GM19372 (cell line): Measurements from ENCODE around the gene VAV2.

ENCODE experiments used
- ATAC-seq: cut with Tn5 transposase; IDR thresholded peaks from one replicate; pipeline ENCODE4 v1.9.1; 2021; ENCODE audit warnings: mild to moderate bottlenecking, low read depth, moderate library complexity; ENCODE audit not compliant: unreplicated experiment

The VAV2 gene

DNA sequence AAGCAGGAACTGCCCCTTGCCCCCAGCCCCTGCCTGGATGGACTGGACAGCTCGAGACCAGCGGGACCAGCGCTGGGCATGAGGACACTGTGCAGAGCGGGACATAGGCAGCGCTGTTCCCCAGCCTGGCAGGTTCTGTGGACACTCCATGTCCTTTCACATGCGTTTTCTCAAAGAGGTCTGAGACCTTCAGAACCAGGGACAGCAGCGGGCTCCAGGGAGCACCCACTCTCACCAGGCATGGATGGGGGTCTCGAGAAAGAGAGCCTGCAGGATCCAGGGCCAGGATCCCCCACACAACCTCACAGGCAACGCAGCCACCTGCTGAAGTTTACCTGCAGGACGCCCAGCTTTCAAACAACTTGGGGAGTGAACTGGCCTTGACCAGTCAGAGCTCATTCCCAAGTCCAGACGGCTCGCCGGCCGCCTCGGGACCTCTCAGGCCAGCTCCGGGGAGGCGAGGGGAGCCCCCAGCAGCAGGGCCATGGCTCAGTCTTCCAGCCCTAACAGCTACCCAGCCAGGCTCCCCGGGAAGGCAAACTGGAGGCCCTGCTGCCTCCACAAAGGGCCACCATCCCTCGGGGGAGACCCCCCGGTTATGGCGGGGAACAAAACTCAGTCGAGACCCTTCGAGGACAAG lies 181.4 kb downstream of the VAV2 start:
- ATAC-seq = no peak

DNA sequence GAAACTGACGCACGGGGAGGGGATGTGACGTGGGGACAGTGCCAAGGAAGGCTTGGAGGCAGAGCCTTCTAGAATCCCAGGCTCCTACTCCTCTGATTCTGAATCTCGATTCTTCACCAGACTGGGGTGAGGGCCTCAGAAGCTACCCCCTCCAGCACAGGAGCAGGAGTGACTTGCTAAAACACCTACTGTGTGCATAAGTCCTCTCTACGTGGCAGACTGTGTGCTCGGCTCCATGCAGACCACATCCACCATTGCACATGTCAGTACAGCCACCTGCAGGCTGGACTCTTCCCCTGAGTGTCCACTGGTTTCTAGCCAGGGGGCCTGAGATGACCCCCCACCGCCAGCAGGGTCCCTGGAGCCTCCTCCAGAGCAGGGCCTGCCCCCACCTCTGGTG lies 182.8 kb downstream of the VAV2 start:
- no peak for ATAC-seq

DNA sequence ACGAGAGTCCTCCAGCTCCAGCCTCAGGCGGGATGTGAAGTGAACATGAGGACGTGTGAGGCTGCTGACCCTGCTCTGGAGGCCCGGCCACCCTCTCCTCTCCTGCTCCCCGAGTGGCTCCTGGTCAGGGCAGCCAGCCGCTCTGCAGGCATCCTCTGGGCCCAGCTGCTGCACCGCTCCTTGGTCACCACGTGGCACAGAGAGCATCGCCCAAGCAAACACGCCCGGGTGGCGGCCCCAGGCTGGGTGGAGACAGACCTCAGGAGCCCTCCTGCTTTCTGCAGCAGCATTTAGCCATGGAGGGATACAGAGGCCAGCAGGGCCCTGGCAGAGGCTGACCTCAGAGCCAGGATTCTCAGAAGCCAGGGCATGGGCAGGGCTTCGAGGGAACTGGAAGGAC lies 184.3 kb downstream of the VAV2 start:
- ATAC-seq = no peak

DNA sequence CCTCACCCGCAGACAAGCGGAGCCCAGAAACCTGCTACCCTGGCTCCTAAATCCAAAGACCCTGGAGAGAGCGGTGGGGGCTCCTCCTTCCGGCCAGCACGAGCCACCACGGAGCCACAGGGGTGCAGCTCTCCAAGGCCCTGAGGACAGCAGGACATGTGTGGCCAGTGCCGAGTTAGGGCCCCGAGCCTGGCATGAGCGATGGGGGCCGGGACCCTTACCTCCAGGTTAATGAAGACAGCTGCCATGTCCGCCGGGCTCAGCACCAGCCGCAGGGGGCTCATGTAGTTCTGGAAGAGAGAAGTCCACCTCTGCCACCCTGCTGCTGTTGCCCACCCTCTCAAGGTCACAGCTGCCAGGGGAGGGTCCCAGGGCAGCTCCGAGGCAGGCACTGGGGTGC lies 185.1 kb downstream of the VAV2 start:
- ATAC-seq = no peak

DNA sequence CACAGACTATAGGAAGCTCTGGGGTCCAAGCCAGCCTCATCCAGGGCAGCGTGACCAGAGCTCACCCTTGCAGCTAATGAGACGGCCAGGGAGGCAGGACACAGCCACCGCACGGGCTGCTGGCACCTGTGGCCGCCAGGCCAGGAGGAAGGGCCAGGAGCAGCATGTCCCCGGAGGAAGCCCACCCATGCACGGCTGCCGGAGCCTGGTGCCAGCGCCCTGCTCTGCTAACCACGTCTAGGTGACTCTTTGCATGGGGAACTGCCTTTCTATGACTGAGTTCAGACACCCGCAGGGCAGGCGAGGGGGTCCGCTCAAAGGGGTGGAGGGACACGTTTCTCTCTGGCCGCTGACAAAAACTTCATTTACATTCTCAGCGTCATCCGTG lies 185.5 kb downstream of the VAV2 start:
- ATAC-seq = no peak

DNA sequence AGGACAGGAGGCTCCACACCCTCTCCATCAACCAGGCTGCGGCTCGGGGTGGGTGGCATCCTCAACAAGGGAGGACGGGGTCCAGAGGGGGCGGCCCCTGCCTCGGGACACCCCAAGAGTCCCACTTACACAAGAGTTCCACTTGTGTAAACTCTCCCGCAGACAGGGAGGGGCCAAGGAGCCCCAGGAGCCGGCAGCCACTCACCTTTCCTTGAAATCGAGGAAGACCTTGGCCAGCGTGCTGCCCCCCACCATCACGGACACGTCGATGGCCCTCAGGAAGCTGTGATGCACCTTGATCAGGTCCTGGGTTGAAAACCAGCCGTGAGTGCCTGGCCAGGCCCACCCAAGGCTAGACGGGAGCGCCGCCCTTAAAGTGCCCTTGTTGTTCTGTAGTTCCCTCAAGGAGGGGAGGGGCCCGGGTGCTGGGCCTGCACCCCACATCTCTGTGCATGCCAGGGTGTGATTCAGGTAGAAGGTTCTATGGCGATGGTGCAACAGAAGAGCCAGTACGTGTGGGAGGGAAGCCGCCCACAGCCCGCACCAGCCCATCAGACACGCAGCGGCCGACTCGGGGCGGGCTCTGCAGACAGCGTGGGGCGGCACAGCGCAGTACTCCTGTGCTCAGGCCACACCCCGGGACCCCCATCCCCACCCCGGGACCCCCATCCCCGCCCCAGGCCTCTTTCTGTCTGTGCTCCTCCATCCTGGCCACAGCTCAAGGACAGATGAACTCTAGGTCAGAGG lies 186.1 kb downstream of the VAV2 start:
- no peak for ATAC-seq

DNA sequence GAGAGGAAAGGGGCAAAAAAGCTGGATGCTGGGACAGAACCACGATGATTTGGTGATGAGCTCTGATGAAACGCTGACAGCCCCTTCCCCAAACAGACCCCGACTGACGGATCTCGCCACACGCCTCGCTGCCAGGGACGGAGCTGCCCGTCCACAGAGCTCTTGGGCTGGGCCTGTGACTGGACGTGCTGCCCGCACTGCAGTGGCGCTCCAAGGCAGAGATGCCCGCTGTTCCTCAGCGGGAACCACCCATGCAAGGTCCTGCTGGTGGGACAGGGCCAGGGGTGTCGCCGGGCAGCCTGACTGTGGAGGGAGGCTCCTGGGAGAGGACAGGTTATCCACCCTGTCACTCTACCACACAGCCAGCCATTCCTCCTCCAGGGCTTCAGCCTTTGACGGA lies 187.9 kb downstream of the VAV2 start:
- no peak for ATAC-seq

DNA sequence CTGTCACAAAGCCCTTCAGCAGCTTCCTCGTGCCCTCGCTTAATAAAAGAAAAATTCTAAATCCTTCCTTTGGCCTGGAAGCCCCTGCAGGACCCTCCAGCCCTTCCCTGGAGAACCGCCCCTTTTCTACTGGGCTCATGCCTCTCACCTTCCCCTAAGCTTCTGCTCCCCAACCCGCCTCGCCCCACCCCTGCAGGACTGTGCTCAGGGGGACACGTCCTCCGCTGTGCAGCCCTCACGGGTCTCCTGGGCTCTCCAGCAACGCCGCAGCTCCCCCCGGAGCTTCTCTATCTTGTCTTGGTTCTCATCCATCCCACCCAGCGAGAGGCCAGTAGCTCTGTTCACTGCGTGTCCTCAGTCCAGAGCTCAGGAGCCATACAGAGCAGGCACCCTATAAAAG lies 188.4 kb downstream of the VAV2 start:
- no peak for ATAC-seq

DNA sequence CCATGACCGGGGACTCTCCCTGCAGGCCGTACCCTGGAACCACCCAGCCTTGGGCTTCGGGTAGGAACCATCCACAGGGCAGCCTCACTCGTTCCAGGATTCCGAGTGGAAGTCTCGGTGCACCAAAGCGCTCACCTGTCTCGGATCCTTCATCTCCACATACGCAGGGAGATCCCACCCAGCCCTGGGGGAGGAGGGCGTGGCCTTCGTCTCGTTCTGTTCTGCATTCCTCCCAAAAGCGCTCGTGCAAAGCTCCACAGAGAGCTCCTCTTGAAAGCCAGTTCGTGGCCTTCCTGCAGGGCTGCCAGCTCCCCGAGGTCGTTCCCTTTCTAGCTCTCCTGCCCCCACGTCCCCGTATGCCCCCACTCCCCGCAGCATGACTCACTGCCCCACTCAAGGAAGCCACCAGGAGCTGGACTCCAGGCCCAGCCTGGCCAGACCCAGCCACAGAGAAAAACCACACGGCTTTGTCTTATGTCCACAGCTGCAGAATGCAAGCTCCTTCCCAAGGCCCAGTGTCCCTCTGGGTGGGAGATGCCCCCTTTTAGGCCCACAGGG lies 189.0 kb downstream of the VAV2 start:
- ATAC-seq = no peak

DNA sequence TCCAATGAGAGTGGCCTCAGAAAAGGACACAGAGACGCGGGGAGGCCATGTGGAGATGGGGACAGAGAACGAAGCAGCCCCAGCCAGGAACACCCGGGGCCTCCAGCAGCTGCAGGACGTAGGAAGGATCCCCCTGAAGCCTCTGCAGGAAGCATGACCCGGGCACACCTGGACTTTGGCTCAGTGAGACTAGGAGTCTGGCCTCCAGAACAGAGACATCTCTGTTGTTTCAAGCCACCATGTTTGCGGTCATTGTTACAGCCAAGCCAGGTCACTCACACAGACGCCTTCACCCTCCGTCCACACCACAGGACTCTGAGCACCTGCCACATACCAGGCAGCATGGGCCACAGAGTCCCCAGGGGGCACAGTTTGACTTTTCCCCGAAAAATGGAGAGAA lies 190.4 kb downstream of the VAV2 start:
- ATAC-seq = no peak

DNA sequence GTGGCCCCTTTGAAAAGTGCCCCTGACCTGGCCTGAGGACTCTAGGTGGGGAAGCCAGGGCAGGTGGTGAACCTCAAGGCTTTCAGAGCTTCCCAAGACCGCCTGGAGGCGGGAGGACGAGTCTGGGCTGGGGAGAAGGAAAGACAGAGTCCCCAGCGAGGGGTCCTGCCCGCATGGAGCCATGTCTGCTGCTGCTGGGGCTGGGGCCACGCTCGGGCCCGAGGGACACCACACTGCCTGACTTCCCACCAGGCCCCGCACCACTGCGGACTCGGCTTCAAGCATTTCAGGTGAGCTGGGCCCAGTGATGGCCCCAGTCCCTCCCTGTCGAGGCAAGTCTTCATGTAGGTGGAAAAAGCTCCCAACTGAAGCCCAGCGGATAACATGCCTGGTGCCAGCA lies 191.9 kb downstream of the VAV2 start:
- ATAC-seq = no peak

DNA sequence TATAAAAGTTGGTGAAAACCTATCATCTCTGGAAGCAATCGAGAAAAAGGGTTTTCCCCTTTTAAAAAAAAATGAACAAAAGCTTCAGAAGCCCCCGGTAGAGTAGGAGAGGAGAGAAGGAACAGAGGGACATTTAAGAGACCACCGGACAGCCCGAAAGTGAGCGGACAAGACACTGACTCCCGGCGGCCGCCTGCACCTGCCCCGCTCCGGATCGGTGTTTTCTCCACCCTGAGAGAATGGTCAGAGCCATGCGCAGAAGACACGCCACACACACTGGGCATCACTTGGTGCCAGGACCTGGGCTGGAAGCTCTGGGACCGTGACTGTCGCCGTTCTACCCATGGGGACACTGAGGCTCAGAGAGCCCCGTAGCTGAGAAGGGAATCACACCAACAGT lies 192.4 kb downstream of the VAV2 start:
- no peak for ATAC-seq

DNA sequence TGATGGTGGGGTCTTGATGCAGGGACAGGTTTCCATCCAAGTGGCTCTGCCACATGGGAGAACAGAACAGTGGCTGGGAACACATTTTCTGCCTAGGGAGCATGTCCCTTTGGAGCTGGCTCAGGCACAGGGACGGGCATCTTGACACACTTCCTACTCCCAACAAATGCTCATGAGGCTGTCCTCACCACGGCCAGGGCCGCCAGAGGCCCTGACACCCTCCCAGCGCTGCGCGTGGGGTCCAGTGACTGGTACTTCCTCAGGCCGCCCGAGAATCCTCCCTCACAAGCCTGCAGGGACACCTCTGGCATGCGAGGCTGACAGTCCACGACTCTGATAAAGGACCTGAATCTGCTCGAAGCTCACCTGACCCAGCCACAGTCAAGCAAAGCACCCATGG lies 193.0 kb downstream of the VAV2 start:
- no peak for ATAC-seq

DNA sequence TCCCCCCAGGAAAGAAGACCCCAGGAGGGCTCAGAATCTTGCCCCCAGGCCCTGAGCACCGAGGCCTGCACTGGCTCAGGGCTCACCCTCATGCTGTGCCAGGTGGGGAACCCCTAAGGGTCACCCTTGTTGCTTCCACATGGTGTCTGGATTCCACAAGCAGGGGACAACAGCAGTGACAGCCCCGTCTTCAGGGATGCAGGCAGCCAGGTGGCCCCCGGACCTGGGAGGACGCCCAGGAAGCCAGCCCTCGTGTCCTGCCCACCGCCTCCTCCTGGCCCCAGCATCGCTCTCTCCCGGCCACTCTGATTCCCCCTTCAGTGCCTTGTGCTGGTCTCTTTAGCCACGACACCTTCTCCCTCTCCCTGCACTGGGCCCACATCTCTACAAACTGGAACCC lies 194.0 kb downstream of the VAV2 start:
- ATAC-seq = no peak

DNA sequence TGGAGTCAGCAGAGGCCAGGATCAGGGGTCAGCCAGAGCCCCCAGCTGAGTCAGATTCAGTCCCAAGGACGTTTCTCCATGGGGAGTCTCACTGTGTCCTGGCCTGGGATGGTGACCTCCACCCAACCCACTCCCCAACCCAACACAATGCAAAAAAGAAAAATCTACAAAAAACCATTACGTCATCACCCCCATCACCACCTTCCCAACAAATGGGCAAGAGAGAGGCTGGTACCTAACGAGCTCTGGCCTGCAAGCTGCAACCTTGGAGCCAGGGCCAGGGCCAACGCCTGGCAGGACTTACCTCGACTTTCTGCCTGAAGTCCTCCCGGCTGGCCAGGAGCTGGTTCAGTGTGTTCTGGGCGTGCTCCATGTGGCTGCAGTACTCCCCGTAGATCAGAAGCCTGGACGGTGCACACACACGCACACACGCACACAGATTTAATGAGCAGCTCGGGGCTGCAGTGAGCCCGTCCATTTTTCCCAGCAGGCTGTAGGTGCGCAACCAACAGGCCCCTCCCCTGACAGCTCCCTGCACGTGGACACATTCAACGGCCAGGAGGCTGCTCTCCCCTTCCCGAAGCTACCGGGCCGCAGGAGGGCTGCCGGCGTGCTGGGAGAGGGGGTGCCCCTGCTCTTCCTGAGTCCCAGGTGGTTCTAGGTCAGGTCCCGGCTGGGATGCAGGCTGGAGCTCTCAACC lies 194.6 kb downstream of the VAV2 start:
- no peak for ATAC-seq

DNA sequence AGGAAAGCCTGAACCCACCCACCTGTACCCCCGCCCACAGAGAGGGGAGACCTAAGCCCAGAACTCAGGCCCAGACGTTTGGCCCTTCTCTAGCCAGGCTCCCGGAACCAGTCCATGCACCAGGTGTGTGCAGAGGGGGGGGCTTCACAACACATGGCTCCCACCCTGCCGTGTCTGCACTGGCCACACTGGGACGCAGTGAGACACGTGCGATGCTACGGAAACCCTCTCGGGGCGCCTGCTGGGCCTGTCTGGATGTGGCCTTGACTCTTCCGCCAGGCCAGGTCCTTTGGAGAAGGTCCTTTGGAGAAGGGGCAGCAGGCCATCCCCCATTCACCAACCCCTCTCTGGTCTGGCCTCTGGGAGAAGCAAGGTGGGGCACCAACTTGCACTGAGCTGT lies 195.6 kb downstream of the VAV2 start:
- ATAC-seq = no peak

DNA sequence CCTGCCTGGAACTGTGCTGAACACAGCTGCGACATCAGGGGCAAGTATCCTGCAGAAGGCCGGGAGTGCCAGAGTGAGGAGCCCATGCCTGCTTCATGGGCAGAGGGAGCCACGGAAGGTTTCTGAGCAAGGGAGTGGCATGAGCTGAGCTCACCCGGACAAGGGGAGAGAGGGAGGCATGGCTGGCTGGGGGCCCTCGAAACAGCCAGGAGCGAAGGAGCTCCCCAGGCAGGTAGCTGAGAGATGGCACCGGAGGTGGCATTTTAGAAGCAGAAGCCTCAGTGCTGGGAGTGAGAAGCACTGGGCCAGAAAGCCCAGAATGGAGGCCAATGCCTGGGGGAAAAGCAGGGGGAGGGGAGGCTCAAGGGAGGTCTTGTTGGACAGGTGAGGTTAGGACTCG lies 197.1 kb downstream of the VAV2 start:
- ATAC-seq = no peak

DNA sequence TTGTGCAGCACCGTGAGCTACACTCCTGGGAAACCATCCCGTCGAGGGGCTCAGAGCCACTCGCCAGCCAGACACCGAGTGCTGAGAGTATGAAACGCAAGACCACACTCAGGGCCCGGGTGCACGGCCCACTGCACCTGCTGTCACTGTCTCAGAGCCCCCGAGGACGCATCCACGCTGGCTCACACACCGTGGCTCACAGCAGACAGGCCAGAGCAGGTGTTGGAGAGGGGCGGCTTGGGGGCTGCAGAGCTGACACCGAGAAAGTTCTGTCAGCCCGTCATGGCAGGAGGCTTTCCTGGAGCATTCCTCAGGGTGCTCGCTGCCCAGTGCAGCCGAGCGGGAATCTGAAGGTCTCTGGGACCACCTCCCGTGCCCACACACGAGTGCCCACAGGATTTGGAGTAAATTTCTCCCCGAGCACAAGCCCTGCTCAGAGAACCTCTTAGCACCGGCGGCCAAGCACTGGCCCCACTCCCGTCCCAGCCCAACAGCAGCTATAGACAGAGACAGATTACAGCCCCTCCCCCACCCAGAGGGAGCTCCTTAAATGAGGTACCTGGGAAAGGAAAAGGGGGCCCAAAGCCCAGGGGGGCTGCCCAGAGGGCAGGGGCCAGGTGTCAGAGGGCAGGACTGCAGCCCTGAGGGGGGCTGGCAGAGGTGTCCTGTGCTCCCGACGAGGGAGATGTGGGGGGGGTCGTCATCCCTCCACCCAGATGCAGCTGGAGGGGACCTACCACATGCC lies 197.9 kb downstream of the VAV2 start:
- no peak for ATAC-seq

DNA sequence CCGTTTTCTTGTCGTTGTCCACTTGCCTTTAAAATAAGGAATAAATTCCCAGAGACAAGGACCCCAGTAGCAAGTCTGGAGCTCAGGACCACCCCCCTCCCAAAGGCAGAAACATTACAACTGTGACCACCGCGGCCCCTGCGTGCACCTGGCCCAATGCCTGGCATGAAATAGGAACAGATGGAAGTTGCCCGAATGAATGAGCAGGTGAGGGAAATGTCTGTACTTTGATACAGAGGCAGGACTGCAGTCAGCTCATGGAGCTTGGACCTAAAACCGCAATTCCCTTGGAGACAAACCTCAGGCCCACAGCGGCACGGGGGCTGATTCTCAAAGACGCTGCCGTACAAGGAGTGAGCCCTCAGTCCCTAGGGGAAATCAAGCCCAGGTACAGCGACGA lies 198.7 kb downstream of the VAV2 start:
- ATAC-seq = no peak

DNA sequence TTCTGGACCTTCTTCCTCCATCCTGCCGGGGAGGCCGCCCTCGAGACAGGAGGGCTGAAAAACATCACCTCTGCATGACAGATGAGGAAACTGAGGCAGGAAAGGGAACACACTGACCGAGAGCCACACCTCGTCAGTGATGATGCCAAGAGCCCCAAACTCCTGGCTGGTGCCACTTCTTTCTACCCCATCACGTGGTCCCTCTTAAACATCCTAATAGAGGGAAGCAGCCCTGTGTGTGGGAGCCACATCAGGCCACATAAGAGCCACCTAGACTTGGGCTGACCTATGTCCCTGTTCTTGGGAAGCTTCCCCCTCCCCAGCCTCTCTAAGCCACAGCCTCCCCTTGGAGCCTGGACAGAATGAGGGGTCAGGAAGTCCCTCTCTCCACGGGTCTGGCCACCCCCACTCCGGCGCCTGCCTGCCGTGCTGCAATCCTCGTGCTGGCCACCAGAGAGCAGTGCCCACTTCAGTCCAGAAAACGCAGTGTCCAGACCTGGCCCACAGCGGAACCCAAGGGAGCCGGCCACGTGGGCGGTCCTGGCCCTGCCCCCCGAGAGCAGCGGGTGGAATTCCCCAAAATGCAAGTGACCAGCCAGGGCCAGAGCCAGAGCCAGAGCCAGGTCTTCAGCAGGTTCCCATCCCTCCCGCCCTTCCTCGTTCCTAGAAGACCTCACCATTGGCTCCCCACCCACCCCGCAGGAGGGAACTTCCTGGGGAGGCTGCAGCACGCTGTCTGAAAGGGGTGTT lies 199.2 kb downstream of the VAV2 start:
- no peak for ATAC-seq
